Hepatic stellate cell (primary cell): ENCODE data around the gene NXT2.
"Not testable (repeated sequence)": the region's sequence is repeated elsewhere in the genome, so short reads cannot be mapped to it uniquely, and the experiment has no call there.

ENCODE experiments used
- DNase-seq: peaks from one replicate; pipeline ENCODE4 v3.0.0; 2011; ENCODE audit warnings: low spot score

NXT2 gene

DNA sequence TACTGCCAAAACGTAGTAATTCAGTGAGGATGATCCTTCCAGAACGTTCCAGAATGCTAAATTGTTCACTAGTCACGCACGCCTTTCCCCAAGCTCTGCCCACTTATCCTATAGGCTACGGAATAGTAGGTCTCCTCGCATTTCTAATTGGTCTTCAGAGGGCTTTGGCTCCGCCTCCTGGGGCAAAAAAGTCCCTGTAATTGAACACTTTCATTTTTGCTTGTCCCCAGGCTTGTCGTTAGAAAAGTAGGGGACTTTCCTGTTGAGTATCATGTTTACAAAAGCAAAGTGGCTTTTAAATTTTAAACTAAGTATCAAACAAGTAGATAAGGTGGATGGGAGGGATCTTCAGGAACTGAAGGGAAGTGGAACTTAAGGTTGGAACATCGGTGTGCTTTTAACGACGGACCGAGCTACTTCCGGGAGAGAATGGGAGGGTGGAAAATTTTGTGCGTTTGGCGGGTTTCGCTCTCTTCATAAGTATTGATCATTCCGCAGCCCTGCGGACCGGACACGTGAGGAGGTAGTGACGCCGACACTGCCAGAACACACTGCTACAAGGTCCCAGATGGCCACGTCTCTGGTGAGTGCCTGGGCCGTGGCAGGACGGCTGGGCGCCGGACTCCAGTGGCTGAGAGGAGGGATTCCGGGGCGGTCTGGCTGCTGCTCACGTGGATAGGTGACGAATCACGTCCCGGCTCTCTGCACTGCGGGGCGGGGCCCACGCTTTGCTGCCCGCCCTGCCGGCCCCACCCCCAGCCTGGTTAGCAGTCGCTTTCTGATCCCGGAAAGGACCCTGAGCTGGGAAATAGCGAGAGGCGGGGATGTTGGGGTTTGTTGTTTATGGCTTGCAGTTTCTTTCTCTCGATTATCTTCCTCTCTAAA, at the start of gene NXT2:
Gene NXT2 (plus strand): TSS at position 406 of the 885 bp plus-strand sequence. CDS start 163 bp downstream, at position 569.
- peak; percentile 78 for DNase-seq

DNA sequence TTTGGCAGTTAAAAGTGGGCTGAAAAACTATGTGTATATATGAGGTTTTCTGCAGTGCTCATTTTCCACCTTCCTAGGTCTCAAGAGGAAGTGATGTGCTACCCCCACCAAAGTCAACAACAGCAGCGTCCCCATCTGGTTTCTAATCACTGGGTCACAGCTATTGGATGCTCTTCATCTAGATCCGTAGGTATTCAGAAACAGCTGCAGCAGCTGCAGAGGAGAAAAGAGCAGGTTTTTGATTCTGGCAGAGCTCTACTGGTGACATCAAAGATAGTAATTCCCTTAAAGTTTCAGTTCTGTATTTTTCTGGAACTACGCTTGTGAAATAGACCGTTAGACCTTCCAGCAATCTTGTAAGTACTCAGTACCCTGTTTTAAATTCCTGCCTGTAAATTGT, 49.0 kb upstream of the NXT2 start:
- DNase-seq = no peak

DNA sequence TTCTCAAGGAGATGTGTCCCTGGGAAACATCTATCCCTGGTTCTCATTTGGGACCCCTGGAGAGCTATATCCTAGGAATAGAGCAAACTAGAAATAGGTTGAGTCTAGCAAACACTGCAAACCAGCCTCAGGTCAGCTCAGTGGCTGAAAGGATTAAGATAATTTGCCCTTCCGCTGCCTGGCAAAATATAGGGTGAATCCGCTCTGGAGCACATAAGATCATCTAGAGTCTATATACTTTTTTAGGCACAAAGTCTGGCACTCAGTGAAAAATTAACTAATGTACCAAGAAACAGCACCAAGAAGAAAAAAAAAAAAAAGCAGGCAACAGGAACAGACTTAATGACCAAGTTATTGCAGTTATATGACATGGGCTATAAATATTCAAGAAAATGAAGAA, 47.5 kb upstream of the NXT2 start:
- DNase-seq = no peak

DNA sequence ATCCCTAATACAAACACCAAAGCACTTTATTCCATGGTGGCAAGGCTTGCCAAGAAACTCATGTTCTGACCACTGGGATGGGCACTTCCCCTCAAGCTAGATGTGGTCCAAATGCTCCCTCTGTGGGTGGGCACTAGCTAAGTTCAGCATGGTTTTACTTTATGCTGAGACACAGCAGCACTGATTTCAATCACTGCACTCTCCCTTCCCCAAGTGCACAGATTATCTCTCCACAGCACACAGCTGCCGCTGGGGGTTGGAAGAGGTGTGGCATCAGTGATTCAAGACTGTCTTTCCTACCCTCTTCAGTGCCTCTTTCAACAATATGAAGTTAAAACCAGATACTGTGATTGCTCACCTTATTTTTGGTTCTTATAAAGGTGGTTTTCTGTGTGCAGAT, 38.2 kb upstream of the NXT2 start:
- no peak for DNase-seq

DNA sequence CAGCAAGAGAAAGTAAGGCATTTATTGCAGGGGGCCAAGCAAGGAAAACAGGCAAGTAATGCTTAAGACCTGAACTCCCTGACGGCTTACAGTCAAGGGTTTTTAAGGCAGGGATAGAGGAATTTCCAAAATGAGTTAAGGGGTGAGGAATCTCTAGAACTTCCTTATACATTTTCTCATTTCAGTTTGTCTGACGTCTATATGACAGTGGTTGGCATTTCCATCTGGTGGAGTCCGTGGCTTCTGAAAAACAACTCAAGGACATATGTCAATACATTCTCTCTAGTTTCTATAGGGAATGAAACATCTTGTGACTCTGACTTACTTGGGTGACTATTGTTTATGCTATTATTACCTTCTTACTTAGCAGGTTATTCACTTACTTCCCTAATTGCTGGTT, 35.5 kb upstream of the NXT2 start:
- DNase-seq = no peak

DNA sequence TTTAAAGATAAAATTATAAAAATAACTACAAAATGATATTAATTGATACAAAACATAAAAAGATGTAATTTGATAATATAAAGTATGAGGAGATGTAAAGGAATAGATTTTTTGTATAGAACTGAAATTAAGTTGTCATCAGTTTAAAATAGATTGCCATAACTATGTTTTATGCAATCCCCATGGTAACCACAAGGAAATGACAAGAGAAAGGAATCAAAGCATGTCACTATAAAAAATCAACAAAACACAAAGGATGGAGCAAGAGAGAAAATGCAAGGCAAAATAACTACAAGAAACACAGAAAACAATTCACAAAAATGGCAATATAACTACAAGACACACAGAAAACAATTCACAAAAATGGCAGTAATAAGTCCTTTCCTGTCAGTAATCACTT, 27.7 kb upstream of the NXT2 start:
- DNase-seq = no peak

DNA sequence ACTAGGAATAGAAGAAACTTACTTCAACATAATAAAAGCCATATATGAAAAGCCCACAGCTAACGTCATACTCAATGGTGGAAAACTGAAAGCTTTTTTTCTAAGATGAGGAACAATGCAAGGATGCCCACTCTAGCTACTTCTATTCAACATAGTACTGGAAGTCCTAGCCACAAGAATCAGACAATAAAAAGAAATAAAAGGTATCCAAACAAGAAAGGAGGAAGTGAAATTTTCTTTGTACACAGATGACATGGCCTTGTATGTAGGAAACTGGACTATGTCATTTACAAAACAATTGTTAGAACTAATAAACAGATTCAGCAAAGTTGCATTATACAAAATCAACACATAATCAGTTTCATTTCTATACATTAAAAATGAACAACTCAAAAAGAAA, 25.5 kb upstream of the NXT2 start:
- no peak for DNase-seq

DNA sequence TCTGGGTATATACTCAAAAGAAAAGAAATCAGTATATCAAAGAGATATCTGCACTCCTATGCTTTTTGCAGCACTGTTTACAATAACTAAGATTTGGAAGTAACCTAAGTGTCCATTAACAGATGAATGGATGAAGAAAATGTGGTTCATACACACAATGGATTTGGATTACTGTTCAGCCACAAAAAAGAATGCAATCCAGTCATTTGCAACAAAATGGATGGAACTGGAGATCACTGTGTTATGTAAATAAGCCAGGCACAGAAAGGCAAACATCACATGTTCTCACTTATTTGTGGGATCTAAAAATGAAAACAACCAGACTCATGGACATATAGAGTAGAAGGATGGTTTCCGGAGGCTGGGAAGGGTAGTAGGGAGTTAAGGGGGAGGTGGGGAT, 17.6 kb upstream of the NXT2 start:
- no peak for DNase-seq

DNA sequence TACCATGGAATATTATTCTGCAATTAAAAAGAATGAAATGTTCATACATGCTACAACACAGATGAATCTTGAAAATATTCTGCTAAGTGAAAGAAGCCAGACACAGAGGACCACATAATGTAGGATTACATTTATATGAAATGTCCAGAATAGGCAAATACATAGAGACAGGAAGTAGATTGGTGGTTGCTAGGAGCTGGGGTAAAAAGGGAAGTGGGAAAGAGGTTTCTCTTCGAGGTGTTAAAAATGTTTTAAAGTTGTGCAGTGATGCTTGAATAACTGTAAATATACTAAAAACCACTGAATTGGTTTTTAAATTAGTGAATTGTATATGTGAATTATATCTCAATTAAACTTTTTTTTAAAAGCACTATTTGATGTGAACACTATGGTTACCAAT, 3.6 kb upstream of the NXT2 start:
- DNase-seq = no peak

DNA sequence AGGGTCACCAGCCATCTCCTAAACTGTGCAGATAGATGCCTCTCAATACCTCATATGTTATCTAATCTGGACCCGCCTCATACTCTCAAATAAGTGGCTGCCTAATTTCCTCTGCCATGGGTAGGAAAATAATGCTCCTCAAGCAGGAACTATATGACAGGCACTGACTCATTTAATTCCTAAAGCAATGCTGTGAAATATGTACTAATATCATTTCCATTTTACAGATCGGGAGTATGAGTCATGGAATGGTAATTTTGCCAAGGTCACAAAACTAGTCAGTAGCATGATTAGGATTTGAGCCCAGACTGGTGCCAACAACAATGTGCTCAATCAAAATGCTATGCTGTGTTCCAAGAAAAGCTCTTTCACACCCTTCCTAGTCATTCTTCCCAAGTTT, 3.0 kb upstream of the NXT2 start:
- DNase-seq = no peak

DNA sequence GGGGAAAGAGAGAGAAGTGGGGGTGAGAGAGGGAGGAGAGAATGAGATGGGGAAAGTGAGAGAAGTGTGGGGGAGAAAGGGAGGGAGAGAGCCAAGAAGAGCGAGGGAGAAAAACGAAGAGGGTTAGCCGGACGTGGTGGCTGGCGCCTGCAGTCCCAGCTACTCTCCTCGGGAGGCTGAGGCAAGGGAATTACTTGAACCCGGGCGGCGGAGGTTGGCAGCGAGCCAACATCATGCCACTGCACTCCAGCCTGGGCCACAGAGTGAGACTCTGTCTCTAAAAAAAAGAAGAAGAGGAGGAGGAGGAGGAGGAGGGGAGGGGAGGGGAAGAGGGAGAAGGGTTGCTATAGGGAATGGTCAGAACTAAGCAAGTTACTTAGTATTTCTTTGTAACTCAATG, 1.7 kb upstream of the NXT2 start:
- no peak for DNase-seq

DNA sequence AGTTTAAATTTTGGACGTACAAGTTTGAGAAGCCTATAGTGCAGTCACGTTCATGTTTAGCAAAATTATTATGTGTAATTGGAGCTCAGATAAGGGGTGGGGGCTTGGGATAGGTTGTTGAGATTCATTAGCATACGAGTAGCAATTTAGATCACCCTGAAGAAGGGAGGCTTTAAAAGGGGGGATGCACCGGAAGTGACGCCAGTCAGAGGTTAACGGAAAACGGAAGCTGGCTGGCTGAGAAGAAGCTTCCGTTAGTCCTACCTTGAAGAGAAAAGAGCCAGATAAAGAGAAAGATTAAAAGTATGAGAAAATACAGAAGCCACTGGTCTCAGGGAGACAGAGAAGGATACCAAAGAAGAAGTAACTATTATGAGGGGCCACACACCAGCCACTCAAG, 1.1 kb upstream of the NXT2 start:
- DNase-seq = no peak

DNA sequence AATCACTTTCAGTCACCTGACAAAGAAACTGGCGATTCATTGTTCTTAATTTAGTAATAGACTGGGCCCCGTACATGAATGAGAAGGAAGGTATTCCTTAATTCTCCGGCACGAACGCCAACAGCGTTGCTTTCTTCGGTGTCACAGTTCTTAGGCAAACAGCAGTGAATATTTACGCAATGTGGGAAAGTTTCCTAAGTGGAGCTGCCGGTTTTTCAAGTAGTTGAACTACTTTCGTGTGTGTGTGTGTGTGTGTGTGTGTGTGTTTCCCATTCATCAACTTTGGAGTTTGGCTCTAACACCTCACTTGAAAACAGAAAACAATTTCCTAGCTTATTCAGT, 651 bp downstream of the NXT2 start:
- no peak for DNase-seq

DNA sequence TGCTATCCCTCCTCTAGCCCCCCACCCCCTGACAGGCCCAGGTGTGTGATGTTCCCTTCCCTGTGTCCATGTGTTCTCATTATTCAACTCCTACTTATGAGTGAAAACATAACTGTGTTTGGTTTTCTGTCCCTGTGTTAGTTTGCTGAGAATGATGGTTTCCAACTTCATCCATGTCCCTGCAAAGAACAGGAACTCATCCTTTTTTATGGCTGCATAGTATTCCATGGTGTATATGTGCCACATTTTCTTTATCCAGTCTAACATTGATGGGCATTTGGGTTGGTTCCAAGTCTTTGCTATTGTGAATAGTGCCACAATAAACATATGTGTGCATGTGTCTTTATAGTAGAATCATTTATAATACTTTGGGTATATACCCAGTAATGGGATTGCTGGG, 2.4 kb downstream of the NXT2 start:
- not testable (repeated sequence) for DNase-seq

DNA sequence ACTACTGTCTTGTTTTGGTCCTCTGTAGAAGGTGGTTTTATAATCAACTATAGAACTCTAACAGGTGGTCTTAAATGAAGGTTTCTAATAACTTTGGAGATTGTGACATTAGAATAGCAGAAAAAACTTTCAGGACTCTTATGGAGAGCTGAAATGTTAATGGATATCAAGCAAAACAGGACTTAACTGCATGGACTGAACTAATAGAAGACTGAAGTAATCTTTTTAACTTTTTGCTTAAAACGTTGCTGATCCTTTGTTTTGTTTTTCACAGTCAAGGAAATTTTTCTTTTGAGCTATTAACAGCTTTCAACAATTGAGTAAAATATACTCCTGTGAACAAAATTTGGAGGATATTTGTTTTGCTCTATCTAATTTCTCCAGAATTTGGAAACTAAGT, 17.2 kb downstream of the NXT2 start:
- no peak for DNase-seq

DNA sequence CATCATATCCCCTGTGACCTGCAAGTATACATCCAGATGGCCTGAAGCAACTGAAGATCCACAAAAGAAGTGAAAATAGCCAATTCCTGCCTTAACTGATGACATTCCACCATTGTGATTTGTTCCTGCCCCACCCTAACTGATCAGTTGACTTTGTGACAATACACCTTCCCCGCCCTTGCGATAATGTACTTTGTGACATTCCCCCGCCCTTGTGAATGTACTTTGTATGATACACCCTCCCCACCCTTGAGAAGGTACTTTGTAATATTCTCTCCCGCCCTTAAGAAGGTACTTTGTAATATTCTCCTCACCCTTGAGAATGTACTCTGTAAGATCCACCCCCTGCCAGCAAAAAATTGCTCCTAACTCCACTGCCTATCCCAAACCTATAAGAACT, 39.4 kb downstream of the NXT2 start:
- not testable (repeated sequence) for DNase-seq

DNA sequence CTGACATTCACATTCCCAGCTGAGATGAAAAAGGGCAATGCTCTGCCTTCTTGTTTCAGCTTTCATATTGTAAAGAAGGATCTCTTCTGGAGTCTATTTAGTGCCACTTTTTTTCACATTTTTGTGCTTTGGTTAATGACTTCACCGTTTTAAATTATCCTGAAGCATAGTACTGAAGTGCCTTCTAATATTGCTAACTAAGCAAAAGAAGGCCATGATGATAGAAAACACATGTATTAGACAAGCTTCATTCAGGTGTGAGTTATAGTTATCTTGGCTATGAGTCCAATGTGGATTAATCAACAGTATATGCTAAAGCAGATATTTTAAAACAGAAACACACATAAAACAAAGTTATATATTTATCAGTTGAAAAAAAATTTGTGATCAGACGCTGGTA, 40.4 kb downstream of the NXT2 start:
- DNase-seq = no peak

DNA sequence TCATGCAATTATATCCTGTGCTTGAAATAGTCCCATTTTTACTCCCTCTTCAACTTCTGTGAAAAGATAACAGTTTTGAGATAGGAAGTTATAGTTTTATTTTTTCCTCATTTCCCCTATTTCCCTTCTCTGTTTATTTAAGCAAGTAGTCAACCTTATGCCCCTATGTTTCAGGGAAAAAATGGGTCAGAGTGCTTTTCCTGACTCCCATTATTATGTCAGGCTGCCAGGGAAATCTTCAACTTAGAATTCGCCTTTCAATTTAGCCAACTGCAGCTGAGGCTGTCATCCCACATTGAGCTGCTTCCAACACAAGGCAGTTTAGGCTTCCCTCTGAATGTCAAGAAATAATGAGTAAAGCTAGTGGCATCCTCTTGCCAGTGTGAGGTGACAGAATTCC, 42.3 kb downstream of the NXT2 start:
- DNase-seq = no peak

DNA sequence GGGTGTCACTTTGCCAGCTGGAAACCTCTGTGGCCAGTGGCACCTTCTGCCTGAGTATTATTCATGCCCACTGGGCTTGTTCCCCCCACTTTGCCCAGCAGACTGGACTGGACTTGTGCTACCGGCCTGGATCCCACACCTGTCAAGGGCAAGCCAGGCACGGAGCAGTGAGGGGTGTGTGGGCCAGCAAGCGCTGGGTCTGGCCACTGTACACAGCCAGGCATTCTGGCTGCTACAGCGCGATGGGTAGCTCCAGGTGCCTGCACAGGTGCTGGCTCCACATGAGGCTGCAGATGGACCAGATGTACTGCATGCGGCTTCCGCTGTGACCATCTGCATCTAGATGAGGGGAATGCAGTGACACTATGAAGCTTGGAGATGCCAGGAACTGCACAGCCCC, 48.8 kb downstream of the NXT2 start:
- no peak for DNase-seq

DNA sequence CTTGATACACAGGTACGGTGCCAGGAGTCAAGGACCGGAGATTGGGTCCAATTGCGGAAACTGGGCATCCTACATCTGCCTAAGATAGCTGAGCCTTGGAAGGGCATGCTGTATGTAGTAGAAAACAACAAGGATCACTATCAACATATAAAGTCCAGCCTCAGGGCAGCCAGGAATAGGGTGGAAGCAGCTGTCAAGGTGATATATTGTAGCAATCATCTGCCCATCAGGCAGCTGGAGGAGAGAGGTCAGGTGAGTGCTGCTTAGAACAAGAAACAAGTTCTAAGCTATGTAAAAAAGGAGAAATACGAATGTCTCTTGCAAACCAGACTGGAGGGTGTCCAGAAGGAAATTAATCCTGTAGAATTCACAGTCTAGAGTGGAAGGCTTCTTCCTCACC, 53.5 kb downstream of the NXT2 start:
- DNase-seq = no peak
